ENCODE results near the gene SYT12. TPM values are rescaled to one million over a fixed set of nuclear protein-coding genes. Genes with fewer than 3 reads are reported as not detected.
"Not testable (repeated sequence)": the region's sequence is repeated elsewhere in the genome, so short reads cannot be mapped to it uniquely, and the experiment has no call there.

Gene SYT12
- total RNA-seq, 4 donors from 2014 or later: 0.13 TPM; not detected in 3

DNA sequence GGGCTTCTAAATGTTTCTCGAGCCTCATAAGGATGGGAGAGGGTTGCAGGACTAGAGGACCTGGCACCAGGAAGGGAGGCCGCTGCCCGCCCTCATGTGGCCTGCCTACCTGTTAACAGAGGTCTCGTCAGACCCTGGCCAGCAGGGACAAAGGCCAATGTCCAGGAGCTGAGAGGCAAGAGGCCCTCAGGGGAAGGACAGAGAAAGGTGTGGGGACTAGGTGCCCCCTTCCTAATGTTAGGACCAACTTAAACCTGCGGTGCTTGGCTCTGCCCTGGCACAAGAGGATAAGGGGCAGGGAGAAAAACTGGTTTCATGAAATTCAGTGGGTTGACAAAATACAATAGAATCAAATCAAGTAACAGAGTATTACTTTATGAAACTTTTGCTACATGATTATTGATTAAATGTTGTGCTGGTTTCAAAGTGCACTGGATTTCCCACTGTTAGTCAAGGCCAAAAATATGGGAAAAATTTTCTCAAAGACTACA is 20.0 kb upstream of the SYT12 start:
- no peak overlapping the region for H3K27ac ChIP-seq (replicated peaks in 1 of 4)
- intact Hi-C loops (cut with DNase I): no loop called here
- no peaks in the 10 kb centered on the region for H3K9me3 ChIP-seq
- no peak for TF ChIP-seq POLR2A (IDR thresholded peaks at IDR 0.05; ENCODE audit: low read depth)
- TF ChIP-seq POLR2AphosphoS5 (IDR thresholded peaks at IDR 0.05): no peak
- TF ChIP-seq, protein P1, sequence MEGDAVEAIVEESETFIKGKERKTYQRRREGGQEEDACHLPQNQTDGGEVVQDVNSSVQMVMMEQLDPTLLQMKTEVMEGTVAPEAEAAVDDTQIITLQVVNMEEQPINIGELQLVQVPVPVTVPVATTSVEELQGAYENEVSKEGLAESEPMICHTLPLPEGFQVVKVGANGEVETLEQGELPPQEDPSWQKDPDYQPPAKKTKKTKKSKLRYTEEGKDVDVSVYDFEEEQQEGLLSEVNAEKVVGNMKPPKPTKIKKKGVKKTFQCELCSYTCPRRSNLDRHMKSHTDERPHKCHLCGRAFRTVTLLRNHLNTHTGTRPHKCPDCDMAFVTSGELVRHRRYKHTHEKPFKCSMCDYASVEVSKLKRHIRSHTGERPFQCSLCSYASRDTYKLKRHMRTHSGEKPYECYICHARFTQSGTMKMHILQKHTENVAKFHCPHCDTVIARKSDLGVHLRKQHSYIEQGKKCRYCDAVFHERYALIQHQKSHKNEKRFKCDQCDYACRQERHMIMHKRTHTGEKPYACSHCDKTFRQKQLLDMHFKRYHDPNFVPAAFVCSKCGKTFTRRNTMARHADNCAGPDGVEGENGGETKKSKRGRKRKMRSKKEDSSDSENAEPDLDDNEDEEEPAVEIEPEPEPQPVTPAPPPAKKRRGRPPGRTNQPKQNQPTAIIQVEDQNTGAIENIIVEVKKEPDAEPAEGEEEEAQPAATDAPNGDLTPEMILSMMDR (IDR thresholded peaks at IDR 0.05): no peak
- no peak for TF ChIP-seq EP300 (IDR thresholded peaks at IDR 0.05)
- WGBS: 92% methylated on average over 5 of the region's 5 CpGs
- no peaks in the 10 kb centered on the region for H3K27me3 ChIP-seq
- no peaks in the 10 kb centered on the region for H3K4me1 ChIP-seq
- H3K4me3 ChIP-seq: no peak overlapping the region
- no peaks in the 10 kb centered on the region for H3K36me3 ChIP-seq
- no peak for DNase-seq (ENCODE audit: extremely low spot score)

DNA sequence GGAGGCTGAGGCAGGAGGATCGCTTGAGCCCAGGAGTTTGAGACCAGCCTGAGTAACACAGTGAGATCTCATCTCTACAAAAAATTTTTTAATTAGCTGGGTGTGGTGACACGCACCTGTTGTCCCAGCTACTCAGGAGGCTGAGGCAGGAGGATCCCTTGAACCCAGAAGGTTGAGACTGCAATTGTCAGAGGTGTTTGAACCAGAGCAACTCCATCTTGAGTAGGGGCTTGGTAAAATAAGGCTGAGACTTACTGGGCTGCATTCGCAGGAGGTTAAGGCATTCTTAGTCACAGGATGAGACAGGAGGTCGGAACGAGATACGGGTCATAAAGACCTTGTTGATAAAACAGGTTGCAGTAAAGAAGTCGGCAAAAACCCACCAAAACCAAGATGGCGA is 17.7 kb upstream of the SYT12 start:
- H3K4me3 ChIP-seq; intact Hi-C loops (cut with DNase I); H3K9me3 ChIP-seq; DNase-seq (ENCODE audit: extremely low spot score); H3K27ac ChIP-seq (replicated peaks in 1 of 4); H3K36me3 ChIP-seq; H3K4me1 ChIP-seq; H3K27me3 ChIP-seq: not testable (repeated sequence)
- 94% methylated on average over 8 of the region's 8 CpGs for WGBS

- no peak for DNase-seq (ENCODE audit: extremely low spot score)
- Histone ChIP-seq H3K4me3 (no peak overlapping the region), H3K4me1 (no peaks in the 10 kb centered on the region), H3K27ac (replicated peaks in 1 of 4) (no peak overlapping the region), H3K9me3 (no peaks in the 10 kb centered on the region), H3K36me3 (no peaks in the 10 kb centered on the region), H3K27me3 (no peaks in the 10 kb centered on the region)
- 84% methylated on average over 14 of the region's 14 CpGs for WGBS
- no peak for TF ChIP-seq POLR2A (IDR thresholded peaks at IDR 0.05; ENCODE audit: low read depth)
- TF ChIP-seq POLR2AphosphoS5 (IDR thresholded peaks at IDR 0.05): no peak
- TF ChIP-seq, protein P1 (IDR thresholded peaks at IDR 0.05): no peak
- TF ChIP-seq EP300 (IDR thresholded peaks at IDR 0.05): no peak
- intact Hi-C loops (cut with DNase I): no loop called here
Measured at GRCh38 chr11:67006029-67006884, 16.7 kb upstream of the SYT12 start.

DNA sequence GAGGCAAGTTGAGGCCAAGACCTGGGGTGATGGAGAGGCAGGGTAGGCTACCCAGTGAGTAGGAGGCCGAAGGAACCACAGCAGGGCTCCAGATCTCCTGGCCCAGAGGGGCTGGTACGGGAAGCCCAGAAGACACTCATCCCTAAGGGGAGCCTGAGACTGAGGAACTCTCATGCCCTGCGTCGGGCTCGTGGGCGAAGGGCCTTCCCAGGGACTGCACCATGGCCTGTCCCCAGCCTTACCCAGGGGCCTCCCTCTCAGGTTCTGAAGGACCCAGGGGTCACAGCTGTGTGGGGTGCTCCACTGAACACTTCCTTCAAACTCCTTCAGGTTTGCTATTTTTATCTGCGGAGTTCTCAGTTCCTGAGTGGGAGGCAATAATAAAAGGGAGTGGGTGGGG is 15.8 kb upstream of the SYT12 start:
- 94% methylated on average over 7 of the region's 7 CpGs for WGBS

DNA sequence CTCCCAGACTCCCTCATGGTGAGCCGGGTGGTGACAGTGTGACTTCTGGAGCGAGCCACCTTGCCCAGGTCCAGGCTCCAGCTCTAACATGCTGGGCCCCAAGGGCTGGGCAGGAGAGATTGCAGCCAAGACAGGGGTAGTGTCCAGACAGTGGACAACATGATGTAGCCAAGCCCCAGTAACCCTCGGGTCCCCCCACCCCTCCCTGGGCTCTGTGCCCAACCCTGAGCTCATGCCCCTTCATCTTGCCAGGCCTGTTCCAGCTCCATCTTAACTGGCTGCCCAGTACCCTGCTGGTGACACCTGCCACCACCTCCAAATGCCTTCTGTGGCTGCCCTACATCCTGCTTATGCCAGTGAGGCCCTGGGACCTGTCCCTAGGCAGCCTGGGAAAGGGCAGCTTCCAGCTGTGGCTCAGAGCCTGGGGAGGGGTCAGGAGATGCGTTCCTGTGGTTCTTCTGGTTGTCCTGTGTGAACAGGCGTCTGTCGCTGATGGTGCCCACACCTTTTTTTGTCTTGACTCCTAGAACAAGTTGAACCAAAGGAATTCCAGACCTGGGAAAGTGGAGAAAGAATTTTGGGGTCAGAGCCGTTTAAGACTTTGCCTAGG is 12.5 kb upstream of the SYT12 start:
- H3K4me1 ChIP-seq: no peaks in the 10 kb centered on the region
- 98% methylated on average over 5 of the region's 7 CpGs for WGBS
- intact Hi-C loops (cut with DNase I): no loop called here
- no peak for TF ChIP-seq POLR2A (IDR thresholded peaks at IDR 0.05; ENCODE audit: low read depth)
- TF ChIP-seq POLR2AphosphoS5 (IDR thresholded peaks at IDR 0.05): no peak
- TF ChIP-seq, protein P1 (IDR thresholded peaks at IDR 0.05): no peak
- no peak for TF ChIP-seq EP300 (IDR thresholded peaks at IDR 0.05)
- H3K4me3 ChIP-seq: no peak overlapping the region
- H3K27ac ChIP-seq (replicated peaks in 1 of 4): no peak overlapping the region
- no peaks in the 10 kb centered on the region for H3K36me3 ChIP-seq
- DNase-seq (ENCODE audit: extremely low spot score): no peak
- peaks cover 0 to 5% (median 0%) of the 10 kb centered on the region in 4 donors for H3K27me3 ChIP-seq
- no peaks in the 10 kb centered on the region for H3K9me3 ChIP-seq

More for the DNA sequence above, 15.8 kb upstream of the SYT12 start:
- Histone ChIP-seq H3K27me3 (no peaks in the 10 kb centered on the region), H3K27ac (replicated peaks in 1 of 4) (no peak overlapping the region), H3K36me3 (no peaks in the 10 kb centered on the region), H3K9me3 (no peaks in the 10 kb centered on the region), H3K4me1 (no peaks in the 10 kb centered on the region), H3K4me3 (no peak overlapping the region)
- intact Hi-C loops (cut with DNase I): no loop called here
- TF ChIP-seq POLR2A (IDR thresholded peaks at IDR 0.05; ENCODE audit: low read depth): no peak
- no peak for TF ChIP-seq POLR2AphosphoS5 (IDR thresholded peaks at IDR 0.05)
- TF ChIP-seq, protein P1 (IDR thresholded peaks at IDR 0.05): no peak
- no peak for DNase-seq (ENCODE audit: extremely low spot score)
